ENCODE data around the gene SLC17A3.

DNA sequence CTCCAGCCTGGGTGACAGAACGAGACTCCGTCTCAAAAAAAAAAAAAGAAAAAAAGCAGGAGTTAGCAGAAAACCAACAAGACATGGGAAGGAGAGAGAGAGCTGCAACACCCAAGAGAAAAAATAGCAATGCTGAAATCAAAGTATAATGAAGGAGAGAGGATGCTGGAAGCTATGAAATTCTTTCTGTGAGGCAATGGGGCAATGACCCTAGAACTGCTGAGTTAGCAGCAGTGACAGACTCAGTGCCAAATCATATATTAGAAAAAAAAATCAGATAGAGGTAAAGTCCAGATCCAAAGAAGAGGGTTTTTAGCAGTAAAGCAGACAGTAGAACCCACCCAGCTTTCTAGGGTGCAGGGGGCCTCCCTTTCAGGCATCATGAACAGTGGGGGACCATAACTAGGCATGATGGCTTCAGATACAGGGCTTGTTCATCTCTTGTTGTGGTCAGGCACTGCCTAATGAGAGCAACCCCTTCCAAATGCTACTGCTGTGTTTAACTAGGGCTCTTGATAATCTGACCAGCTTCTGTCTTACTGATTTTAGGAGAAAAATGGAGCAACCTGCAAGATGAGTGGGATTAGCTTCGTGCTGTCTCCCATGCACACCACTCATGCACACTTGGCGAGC is 29.5 kb upstream of the SLC17A3 start:
- TF ChIP-seq CTCF (IDR thresholded peaks at IDR 0.05 in 4 of 5, conservative IDR thresholded peaks at IDR 0.05 in 1 of 5) (no peak), POLR2A (IDR thresholded peaks at IDR 0.05) (no peak)

Data from gastrocnemius medialis (tissue), 4 donors.